GM21529 (cell line): ENCODE results near the gene CD6.
"Not testable (repeated sequence)": the region's sequence is repeated elsewhere in the genome, so short reads cannot be mapped to it uniquely, and the experiment has no call there.

Experiments used
- ATAC-seq: cut with Tn5 transposase; IDR thresholded peaks from one replicate; pipeline ENCODE4 v1.9.1; 2021; ENCODE audit not compliant: unreplicated experiment

Gene CD6

GRCh38 chr11:61049859-61050258 lies 78.4 kb downstream of the CD6 start:
- no peak for ATAC-seq

GRCh38 chr11:61052182-61052972 lies 80.9 kb downstream of the CD6 start:
- ATAC-seq: no peak

- no peak for ATAC-seq
Measured at GRCh38 chr11:61053191-61053590, 81.7 kb downstream of the CD6 start.

- no peak for ATAC-seq
Measured at GRCh38 chr11:61054513-61054912, 83.0 kb downstream of the CD6 start.

GRCh38 chr11:61054927-61055562 lies 83.6 kb downstream of the CD6 start:
- ATAC-seq: no peak

- ATAC-seq: no peak
Measured at GRCh38 chr11:61055776-61056175, 84.3 kb downstream of the CD6 start.

GRCh38 chr11:61056571-61056970 lies 85.1 kb downstream of the CD6 start:
- no peak for ATAC-seq

GRCh38 chr11:61056981-61057380 lies 85.5 kb downstream of the CD6 start:
- no peak for ATAC-seq

- ATAC-seq: no peak
Measured at GRCh38 chr11:61057615-61058014, 86.1 kb downstream of the CD6 start.

- no peak for ATAC-seq
Measured at GRCh38 chr11:61058583-61059259, 87.2 kb downstream of the CD6 start.

- ATAC-seq: no peak
Measured at GRCh38 chr11:61059260-61059752, 87.8 kb downstream of the CD6 start.

- ATAC-seq: peak; percentile 81
Measured at GRCh38 chr11:61061081-61061826, 89.8 kb downstream of the CD6 start.

- ATAC-seq: no peak
Measured at GRCh38 chr11:61062181-61062930, 90.9 kb downstream of the CD6 start.

GRCh38 chr11:61065236-61065635 lies 93.8 kb downstream of the CD6 start:
- not testable (repeated sequence) for ATAC-seq

- no peak for ATAC-seq
Measured at GRCh38 chr11:61065955-61066638, 94.6 kb downstream of the CD6 start.

- ATAC-seq: no peak
Measured at GRCh38 chr11:61066645-61067044, 95.2 kb downstream of the CD6 start.

GRCh38 chr11:61067782-61068446 lies 96.4 kb downstream of the CD6 start:
- no peak for ATAC-seq

- ATAC-seq: no peak
Measured at GRCh38 chr11:61068581-61068980, 97.1 kb downstream of the CD6 start.

GRCh38 chr11:61069427-61069826 lies 97.9 kb downstream of the CD6 start:
- ATAC-seq: no peak
